Suprapubic skin (tissue), 4 donors: ENCODE results near the gene TUNAR.

Experiments
- CTCF ChIP-seq, 2 donors: fragments of 200-600 bp in 1 of 2; fragments of 450-650 bp in 1 of 2; sonication (generic) in 1 of 2; IDR thresholded peaks; one replicate each; pipeline ENCODE4 v1.5.1; 2016 to 2019; ENCODE audit warnings: antibody characterized with exemption in 2 of 2, mild to moderate bottlenecking in 1 of 2, moderate library complexity in 1 of 2
- EP300 ChIP-seq: sonication (generic); formaldehyde crosslinking; IDR thresholded peaks from one replicate; pipeline ENCODE4 v1.6.1; 2017; ENCODE audit warnings: antibody characterized with exemption
- POLR2A ChIP-seq, 2 donors: fragments of 450-650 bp; IDR thresholded peaks; one replicate each; pipeline ENCODE4 v1.6.1; 2017; ENCODE audit warnings: antibody characterized with exemption in 2 of 2, mild to moderate bottlenecking in 2 of 2, moderate library complexity in 2 of 2
- POLR2AphosphoS5 ChIP-seq, 3 donors: sonication (generic); formaldehyde crosslinking; IDR thresholded peaks; one replicate each; pipeline ENCODE4 v1.6.1; 2017; ENCODE audit warnings: antibody characterized with exemption in 3 of 3

- TF ChIP-seq POLR2A (IDR thresholded peaks at IDR 0.05) (no peak), POLR2AphosphoS5 (IDR thresholded peaks at IDR 0.05) (no peak), CTCF (IDR thresholded peaks at IDR 0.05) (peak in 1 of 2 donors; percentile 5), EP300 (no peak)
These were observed at the start of gene TUNAR for GRCh38 chr14:95876761-95877538.
